Endothelial cell of hepatic sinusoid (primary cell): Measurements from ENCODE around the gene GUCA1A.
"Not testable (repeated sequence)": the region's sequence is repeated elsewhere in the genome, so short reads cannot be mapped to it uniquely, and the experiment has no call there.

Experiments
- in situ Hi-C: cut with HindIII; loops from 2 replicates; pipeline ENCODE4 v1.10.0; 2017; ENCODE audit warnings: low sequenced_read_pairs

The GUCA1A gene

GRCh38 chr6:42171813-42172581 is 1.2 kb upstream of the GUCA1A start:
- in situ Hi-C loops, result loop anchor here (5.0 kb wide), 2 partner anchors 35 to 85 kb away; no protein-coding TSS in a partner anchor

- in situ Hi-C loops, result no loop called here
Observed at GRCh38 chr6:42175860-42176259, 2.7 kb downstream of the GUCA1A start.

- in situ Hi-C loops, result no loop called here
Observed at GRCh38 chr6:42176981-42177380, 3.8 kb downstream of the GUCA1A start.

- in situ Hi-C loops, result no loop called here
Observed at GRCh38 chr6:42177514-42178364, 4.6 kb downstream of the GUCA1A start.

- in situ Hi-C loops, result no loop called here
Observed at GRCh38 chr6:42179261-42179944, 6.2 kb downstream of the GUCA1A start.

- in situ Hi-C loops, result no loop called here
Observed at GRCh38 chr6:42179945-42180313, 6.8 kb downstream of the GUCA1A start.

GRCh38 chr6:42182101-42182500 is 8.9 kb downstream of the GUCA1A start:
- in situ Hi-C loops, result no loop called here

- in situ Hi-C loops, result no loop called here
Observed at GRCh38 chr6:42184475-42184874, 11.3 kb downstream of the GUCA1A start.

- in situ Hi-C loops, result no loop called here
Observed at GRCh38 chr6:42185597-42185996, 12.4 kb downstream of the GUCA1A start.

GRCh38 chr6:42188406-42188805 is 15.2 kb downstream of the GUCA1A start:
- in situ Hi-C loops, result no loop called here

GRCh38 chr6:42190554-42191183 is 17.5 kb downstream of the GUCA1A start:
- in situ Hi-C loops, result no loop called here

- in situ Hi-C loops, result not testable (repeated sequence)
Observed at GRCh38 chr6:42192385-42192784, 19.2 kb downstream of the GUCA1A start.

GRCh38 chr6:42193491-42193894 is 20.3 kb downstream of the GUCA1A start:
- in situ Hi-C loops, result no loop called here

- in situ Hi-C loops, result no loop called here
Observed at GRCh38 chr6:42194056-42194455, 20.9 kb downstream of the GUCA1A start.

GRCh38 chr6:42195415-42195814 is 22.3 kb downstream of the GUCA1A start:
- in situ Hi-C loops, result no loop called here

- in situ Hi-C loops, result no loop called here
Observed at GRCh38 chr6:42197555-42198362, 24.6 kb downstream of the GUCA1A start.

GRCh38 chr6:42199106-42199981 is 26.2 kb downstream of the GUCA1A start:
- in situ Hi-C loops, result no loop called here

GRCh38 chr6:42200035-42200434 is 26.9 kb downstream of the GUCA1A start:
- in situ Hi-C loops, result no loop called here

- in situ Hi-C loops, result no loop called here
Observed at GRCh38 chr6:42201382-42201781, 28.2 kb downstream of the GUCA1A start.
